Fibroblast of peridontal ligament (primary cell): ENCODE measurements around the gene NEK10.
"Not testable (repeated sequence)": the region's sequence is repeated elsewhere in the genome, so short reads cannot be mapped to it uniquely, and the experiment has no call there.

Source experiments
- DNase-seq: peaks from one replicate; pipeline ENCODE4 v3.0.0-alpha.2; 2010; ENCODE audit errors: extremely low read depth

The NEK10 gene

GRCh38 chr3:27317096-27317495 is 52.1 kb downstream of the NEK10 start:
- DNase-seq = no peak

GRCh38 chr3:27315003-27315402 is 54.2 kb downstream of the NEK10 start:
- DNase-seq = no peak

- DNase-seq = peak; percentile 86
Observed at GRCh38 chr3:27312044-27312668, 57.0 kb downstream of the NEK10 start.

GRCh38 chr3:27311400-27311799 is 57.8 kb downstream of the NEK10 start:
- DNase-seq = peak; percentile 70

GRCh38 chr3:27310688-27311087 is 58.5 kb downstream of the NEK10 start:
- no peak for DNase-seq

- DNase-seq = no peak
Observed at GRCh38 chr3:27307566-27307965, 61.6 kb downstream of the NEK10 start.

- no peak for DNase-seq
Observed at GRCh38 chr3:27302891-27303290, 66.3 kb downstream of the NEK10 start.

GRCh38 chr3:27298981-27299380 is 70.2 kb downstream of the NEK10 start:
- DNase-seq = not testable (repeated sequence)

- peak; percentile 72 for DNase-seq
Observed at GRCh38 chr3:27293939-27294338, 75.2 kb downstream of the NEK10 start.

GRCh38 chr3:27290760-27291159 is 78.4 kb downstream of the NEK10 start:
- DNase-seq = peak; percentile 56

GRCh38 chr3:27289769-27290413 is 79.3 kb downstream of the NEK10 start:
- DNase-seq = peak; percentile 85

- DNase-seq = no peak
Observed at GRCh38 chr3:27287052-27287451, 82.1 kb downstream of the NEK10 start.

GRCh38 chr3:27286467-27286866 is 82.7 kb downstream of the NEK10 start:
- DNase-seq = not testable (repeated sequence)

- DNase-seq = no peak
Observed at GRCh38 chr3:27285668-27286067, 83.5 kb downstream of the NEK10 start.

- DNase-seq = no peak
Observed at GRCh38 chr3:27281671-27282150, 87.5 kb downstream of the NEK10 start.

- DNase-seq = peak; percentile 36
Observed at GRCh38 chr3:27279123-27279522, 90.1 kb downstream of the NEK10 start.

- no peak for DNase-seq
Observed at GRCh38 chr3:27278383-27279055, 90.7 kb downstream of the NEK10 start.

- no peak for DNase-seq
Observed at GRCh38 chr3:27275441-27275990, 93.7 kb downstream of the NEK10 start.

- no peak for DNase-seq
Observed at GRCh38 chr3:27271890-27272289, 97.3 kb downstream of the NEK10 start.

GRCh38 chr3:27254896-27255295 is 114.3 kb downstream of the NEK10 start:
- DNase-seq = no peak

GRCh38 chr3:27253831-27254230 is 115.4 kb downstream of the NEK10 start:
- DNase-seq = peak; percentile 28

GRCh38 chr3:27253391-27253790 is 115.8 kb downstream of the NEK10 start:
- DNase-seq = no peak

- peak; percentile 8 for DNase-seq
Observed at GRCh38 chr3:27252646-27253045, 116.5 kb downstream of the NEK10 start.
